H1 (cell line): Measurements from ENCODE around the gene MGAT5B. TPM values are rescaled to one million over a fixed set of nuclear protein-coding genes. Genes with fewer than 3 reads are reported as not detected.

Source experiments
- CTCF ChIA-PET: fragments of 300-600 bp; sonication (Branson Sonifier 250); formaldehyde crosslinking; loops from one replicate; lab custom pipeline; 2021; ENCODE audit not compliant: partially characterized antibody; lab: Charles Lee
- POLR2A ChIA-PET: fragments of 300-600 bp; sonication (Branson Sonifier 250); formaldehyde crosslinking; loops from one replicate; lab custom pipeline; 2021; ENCODE audit warnings: inconsistent platforms; ENCODE audit not compliant: partially characterized antibody; lab: Charles Lee
- DNase-seq, 2 experiments: peaks; one replicate each; pipeline versions ENCODE4 v3.0.0 to v3.0.0-alpha.2; 2010 to 2022; ENCODE audit warnings: low spot score in 2 of 2, low read depth in 1 of 2, mixed read lengths in 1 of 2
- FAIRE-seq: peaks from 2 replicates; lab custom pipeline; 2011; peaks lifted over from hg19 to GRCh38; lab: Jason Lieb, UNC
- H2AFZ ChIP-seq: 2 replicates; pipeline ENCODE4 v1.8.1; 2012; ENCODE audit warnings: low read length, inconsistent platforms
- H2AK5ac ChIP-seq: 2 replicates; pipeline ENCODE4 v1.6.1; 2013; ENCODE audit warnings: low read depth, low read length
- H2BK120ac ChIP-seq: replicated peaks from 2 replicates; pipeline ENCODE3; 2013; ENCODE audit warnings: low read depth, low read length, inconsistent platforms
- H2BK12ac ChIP-seq: 2 replicates; pipeline ENCODE4 v1.6.1; 2013; ENCODE audit warnings: low read depth, low read length
- H2BK15ac ChIP-seq: 2 replicates; pipeline ENCODE4 v1.6.1; 2013; ENCODE audit warnings: low read length
- H2BK20ac ChIP-seq: 2 replicates; pipeline ENCODE4 v1.6.1; 2013; ENCODE audit warnings: low read length
- H2BK5ac ChIP-seq: 2 replicates; pipeline ENCODE4 v1.6.1; 2013; ENCODE audit warnings: low read depth, low read length
- H3K14ac ChIP-seq: 2 replicates; pipeline ENCODE4 v1.6.1; 2013; ENCODE audit warnings: inconsistent platforms; ENCODE audit not compliant: insufficient read length
- H3K18ac ChIP-seq: 2 replicates; pipeline ENCODE4 v1.6.1; 2013; ENCODE audit warnings: low read length; ENCODE audit errors: extremely low read depth
- H3K23ac ChIP-seq: 2 replicates; pipeline ENCODE4 v1.6.1; 2013; ENCODE audit warnings: inconsistent platforms; ENCODE audit not compliant: insufficient read length
- H3K23me2 ChIP-seq: 2 replicates; pipeline ENCODE4 v1.6.1; 2013; ENCODE audit warnings: low read depth, low read length
- H3K27ac ChIP-seq: 2 replicates; pipeline ENCODE4 v1.6.1; 2011; ENCODE audit warnings: low read depth, low read length, inconsistent platforms
- H3K27me3 ChIP-seq, 4 experiments: replicated peaks in 1 of 4; 1 replicate in 1 of 4; 2 replicates in 3 of 4; pipeline versions ENCODE4 v1.6.1 to v1.8.1; 2011 to 2013; ENCODE audit warnings: low read length in 3 of 4, mild to moderate bottlenecking in 3 of 4, inconsistent platforms in 2 of 4, mixed read lengths in 2 of 4, moderate library complexity in 1 of 4; ENCODE audit not compliant: control insufficient read depth in 3 of 4, insufficient read depth in 3 of 4; ENCODE audit errors: extremely low read depth in 1 of 4
- H3K36me3 ChIP-seq, 4 experiments: 2 replicates each; pipeline versions ENCODE4 v1.6.1 to v1.8.1; 2011 to 2013; ENCODE audit warnings: mild to moderate bottlenecking in 4 of 4, low read length in 3 of 4, moderate library complexity in 2 of 4, control low read depth in 1 of 4, inconsistent platforms in 1 of 4; ENCODE audit not compliant: insufficient read depth in 4 of 4, control insufficient read depth in 2 of 4
- H3K4ac ChIP-seq: replicated peaks from 2 replicates; pipeline ENCODE3; 2013; ENCODE audit warnings: low read length, low read depth, mixed read lengths, inconsistent platforms; ENCODE audit not compliant: insufficient read length
- H3K4me1 ChIP-seq, 4 experiments: replicated peaks in 1 of 4; 1 replicate in 1 of 4; 2 replicates in 3 of 4; pipeline versions ENCODE4 v1.6.1 to v1.8.1; 2011 to 2013; ENCODE audit warnings: low read length in 3 of 4, inconsistent platforms in 2 of 4, mixed read lengths in 1 of 4; ENCODE audit not compliant: insufficient read depth in 4 of 4, control insufficient read depth in 3 of 4
- H3K4me2 ChIP-seq, 2 experiments: 2 replicates each; pipeline versions ENCODE4 v1.6.1 to v1.8.1; 2011 to 2013; ENCODE audit warnings: low read depth in 2 of 2, low read length in 2 of 2, control low read depth in 1 of 2, inconsistent platforms in 1 of 2, mild to moderate bottlenecking in 1 of 2; ENCODE audit not compliant: insufficient read depth in 1 of 2
- H3K4me3 ChIP-seq, 4 experiments: fragments of 200-600, 300-600 bp in 1 of 4; sonication (generic), shearing (Covaris generic), sonication (Bioruptor Twin) in 1 of 4; 2 replicates each; pipeline versions ENCODE4 v1.5.1 to v1.8.1; 2011 to 2016; ENCODE audit warnings: low read length in 4 of 4, low read depth in 3 of 4, control low read depth in 2 of 4, inconsistent platforms in 2 of 4, mild to moderate bottlenecking in 2 of 4, mixed read lengths in 1 of 4, moderate library complexity in 1 of 4; ENCODE audit not compliant: insufficient read depth in 2 of 4; ENCODE audit errors: extremely low read depth in 1 of 4
- H3K56ac ChIP-seq: replicated peaks from 2 replicates; pipeline ENCODE3; 2013; ENCODE audit warnings: low read depth, mild to moderate bottlenecking, mixed read lengths, low read length, inconsistent platforms; ENCODE audit not compliant: insufficient read length
- H3K79me1 ChIP-seq: 2 replicates; pipeline ENCODE4 v1.6.1; 2013; ENCODE audit warnings: low read depth, low read length, control low read depth
- H3K79me2 ChIP-seq, 2 experiments: 2 replicates each; pipeline versions ENCODE4 v1.6.1 to v1.8.1; 2012 to 2013; ENCODE audit warnings: low read length in 2 of 2, mild to moderate bottlenecking in 2 of 2, inconsistent platforms in 1 of 2; ENCODE audit not compliant: insufficient read depth in 2 of 2, control insufficient read depth in 1 of 2
- H3K9ac ChIP-seq, 4 experiments: replicated peaks in 1 of 4; 1 replicate in 1 of 4; 2 replicates in 3 of 4; pipeline versions ENCODE4 v1.6.1 to v1.8.1; 2011 to 2013; ENCODE audit warnings: low read depth in 3 of 4, low read length in 3 of 4, control low read depth in 2 of 4, mild to moderate bottlenecking in 2 of 4, moderate library complexity in 2 of 4, inconsistent platforms in 1 of 4; ENCODE audit errors: extremely low read depth in 1 of 4
- H3K9me3 ChIP-seq, 2 experiments: 2 replicates each; pipeline versions ENCODE4 v1.6.1 to v1.8.1; 2012 to 2013; ENCODE audit warnings: mild to moderate bottlenecking in 2 of 2, moderate library complexity in 2 of 2, control low read depth in 1 of 2, inconsistent platforms in 1 of 2, low read depth in 1 of 2, low read length in 1 of 2, mixed read lengths in 1 of 2; ENCODE audit not compliant: insufficient read depth in 2 of 2
- H4K20me1 ChIP-seq, 2 experiments: replicated peaks in 1 of 2; 2 replicates each; pipeline versions ENCODE3 to v1.8.1; 2011 to 2013; ENCODE audit warnings: inconsistent platforms in 2 of 2, low read length in 2 of 2, mild to moderate bottlenecking in 1 of 2; ENCODE audit not compliant: insufficient read depth in 2 of 2, control insufficient read depth in 1 of 2
- H4K5ac ChIP-seq: 2 replicates; pipeline ENCODE4 v1.6.1; 2013; ENCODE audit warnings: low read length, low read depth, mixed read lengths, inconsistent platforms; ENCODE audit not compliant: insufficient read length
- H4K8ac ChIP-seq: 2 replicates; pipeline ENCODE4 v1.8.0; 2013; ENCODE audit warnings: mild to moderate bottlenecking, moderate library complexity, low read length, inconsistent platforms; ENCODE audit not compliant: insufficient read depth; ENCODE audit errors: extremely low read depth
- H4K91ac ChIP-seq: replicated peaks from 2 replicates; pipeline ENCODE3; 2013; ENCODE audit warnings: low read length, mixed read lengths, inconsistent platforms; ENCODE audit not compliant: insufficient read length
- ATF3 ChIP-seq: IDR thresholded peaks from 2 replicates; pipeline ENCODE4 v1.6.1; 2011; ENCODE audit warnings: low read depth, mild to moderate bottlenecking, low read length; ENCODE audit not compliant: insufficient read depth
- FOSL1 ChIP-seq: IDR thresholded peaks from 2 replicates; pipeline ENCODE4 v1.6.1; 2011; ENCODE audit warnings: mild to moderate bottlenecking, low read depth, low read length, moderate library complexity; ENCODE audit not compliant: insufficient read depth
- KDM4A ChIP-seq: IDR thresholded peaks from one replicate; pipeline ENCODE4 v1.7.1; 2012; ENCODE audit warnings: low read depth, mild to moderate bottlenecking, moderate library complexity, low read length, inconsistent platforms; ENCODE audit not compliant: severe bottlenecking
- POU5F1 ChIP-seq: IDR thresholded peaks from 2 replicates; pipeline ENCODE4 v1.6.1; 2011; ENCODE audit warnings: low read depth, mild to moderate bottlenecking, low read length, moderate library complexity
- SRF ChIP-seq: IDR thresholded peaks from 2 replicates; pipeline ENCODE4 v1.6.1; 2011; ENCODE audit warnings: mild to moderate bottlenecking, low read depth, low read length, moderate library complexity
- WGBS, 2 experiments: shearing (Covaris generic) in 1 of 2; methylation state at CpG; one replicate each; pipeline versions ENCODE4 v1.1.6 to v1.1.7; 2013 to 2015; ENCODE audit warnings: low lambda C conversion rate in 2 of 2, mixed read lengths in 2 of 2, inconsistent platforms in 1 of 2, low coverage in 1 of 2, missing lambda C conversion rate in 1 of 2; ENCODE audit not compliant: insufficient replicate concordance in 2 of 2, insufficient coverage in 1 of 2, insufficient read length in 1 of 2; ENCODE audit errors: extremely low coverage in 1 of 2, missing lambda C conversion rate in 1 of 2; 5-methylcytosine and 5-hydroxymethylcytosine counted together
- polyA plus RNA-seq, 7 experiments: library from polyadenylated mRNA; depleted of rRNA in 3 of 7; stranded (reverse) in 5 of 7; unstranded in 2 of 7; fragments of >200 nt in 5 of 7; fragments of 200-250 nt in 2 of 7; gene quantifications; 1 replicate in 5 of 7; 2 replicates in 1 of 7; 4 replicates in 1 of 7; pipeline versions ENCODE4 v1.2.1 to v1.2.3, GENCODE V29; 2011 to 2013; ENCODE audit warnings: missing spikeins in 2 of 7, mixed read lengths in 2 of 7
- total RNA-seq: library from RNA; stranded (reverse); fragmentation: NEBNext Ultra II Directional; extraction: Animal tissue kit (Norgen Biotek cat#: 25700); gene quantifications from 2 replicates; pipeline ENCODE4 v1.2.1, GENCODE V29; 2021

Gene MGAT5B
- total and polyA plus RNA-seq, 2 of the 8 experiments (the other 6 are each of a cell fraction or from before 2014, with no cell fraction given): 7.9 to 8.2 TPM

GRCh38 chr17:76881408-76881807 is 13.2 kb downstream of the MGAT5B start:
- peaks cover 2% of the 10 kb centered on the region; the same call in 1 of the 2 replicates for H3K79me1 ChIP-seq
- H4K5ac ChIP-seq: no peak overlapping the region
- no peaks in the 10 kb centered on the region for H3K79me2 ChIP-seq
- H3K23ac ChIP-seq: no peak overlapping the region
- WGBS, 2 experiments: 91% methylated on average over 6 of the region's 6 CpGs; no CpG with 5 or more reads in 1 of the 2 experiments
- H2BK20ac ChIP-seq: no peak overlapping the region
- TF ChIP-seq POU5F1: no peak
- TF ChIP-seq SRF: no peak
- no peak for TF ChIP-seq FOSL1
- TF ChIP-seq KDM4A: no peak
- no peak for TF ChIP-seq ATF3
- no peak overlapping the region for H3K9ac ChIP-seq
- H3K4me2 ChIP-seq: no peak overlapping the region
- DNase-seq: no peak
- no peak overlapping the region for H3K14ac ChIP-seq
- H3K4me3 ChIP-seq: no peak overlapping the region
- H3K36me3 ChIP-seq: no peaks in the 10 kb centered on the region
- H3K56ac ChIP-seq: no peak overlapping the region
- no peak overlapping the region for H2BK15ac ChIP-seq
- peaks cover 0 to 2% of the 10 kb centered on the region in 2 experiments for H4K20me1 ChIP-seq
- no peak overlapping the region for H2AK5ac ChIP-seq
- no peak overlapping the region for H4K8ac ChIP-seq
- H3K18ac ChIP-seq: no peak overlapping the region
- no peaks in the 10 kb centered on the region for H3K27me3 ChIP-seq
- peaks cover 0 to 16% (median 9%) of the 10 kb centered on the region in 4 experiments; a peak in 6 of 7 replicates for H3K4me1 ChIP-seq
- no peak overlapping the region for H2AFZ ChIP-seq
- FAIRE-seq: no peak
- ChIA-PET CTCF (interaction anchor here (1.1 to 8.4 kb wide), 4 partner anchors 12 to 203 kb away, joined by 3 to 70 read pairs (median 4); partner anchors contain the start of gene MGAT5B), POLR2A (no interaction called here)
- H3K4ac ChIP-seq: no peak overlapping the region
- H3K23me2 ChIP-seq: no peaks in the 10 kb centered on the region
- no peak overlapping the region for H2BK5ac ChIP-seq
- H2BK12ac ChIP-seq: no peak overlapping the region
- H4K91ac ChIP-seq: no peak overlapping the region
- H2BK120ac ChIP-seq: no peak overlapping the region
- no peaks in the 10 kb centered on the region for H3K9me3 ChIP-seq
- no peak overlapping the region for H3K27ac ChIP-seq
